ENCODE results near the gene CPSF4L. TPM values are rescaled to one million over a fixed set of nuclear protein-coding genes. Genes with fewer than 3 reads are reported as not detected.

CPSF4L gene
- total and polyA plus RNA-seq, 2 of the 13 experiments (the other 11 are each of a cell fraction or from before 2014, with no cell fraction given): 0.73 to 1.6 TPM

GRCh38 chr17:73268582-73269328 is 7.1 kb upstream of the CPSF4L start (continued):
- TF ChIP-seq PAXIP1 (CRISPR knock-in tag; conservative IDR thresholded peaks at IDR 0.05) (no peak), ZSCAN20 (CRISPR knock-in tag; IDR thresholded peaks at IDR 0.05; ENCODE audit: borderline replicate concordance) (no peak), ZNF646 (CRISPR knock-in tag; IDR thresholded peaks at IDR 0.05) (no peak), ZNF512B (CRISPR knock-in tag; IDR thresholded peaks at IDR 0.05; ENCODE audit: borderline replicate concordance) (no peak), ZNF503 (CRISPR knock-in tag; IDR thresholded peaks at IDR 0.05) (no peak), ZNF557 (CRISPR knock-in tag; IDR thresholded peaks at IDR 0.05) (no peak), ZNF570 (CRISPR knock-in tag; IDR thresholded peaks at IDR 0.05; ENCODE audit: borderline replicate concordance) (no peak), GLMP (CRISPR knock-in tag; IDR thresholded peaks at IDR 0.05; ENCODE audit: borderline replicate concordance) (no peak), ZNF879 (CRISPR knock-in tag; IDR thresholded peaks at IDR 0.05) (no peak), ZNF782 (CRISPR knock-in tag; IDR thresholded peaks at IDR 0.05; ENCODE audit: borderline replicate concordance) (no peak), PITX1 (CRISPR knock-in tag; IDR thresholded peaks at IDR 0.05) (0 out of 2 replicates have a peak, but pooled peaks have one; percentile 30)

All from HepG2 (cell line).